Endothelial cell (in vitro differentiated cells): ENCODE data around the gene KLF3. TPM values are rescaled to one million over a fixed set of nuclear protein-coding genes. Genes with fewer than 3 reads are reported as not detected.

Experiments used
- DNase-seq: peaks from one replicate; pipeline ENCODE4 v3.0.0; 2021; ENCODE audit warnings: low spot score
- H3K27ac Mint-ChIP-seq: one replicate; pipeline ENCODE4 v1.8.0; 2021; ENCODE audit warnings: mixed read lengths, inconsistent platforms; ENCODE audit not compliant: unreplicated experiment
- H3K27me3 Mint-ChIP-seq: one replicate; pipeline ENCODE4 v1.8.0; 2021; ENCODE audit warnings: mild to moderate bottlenecking, moderate library complexity, mixed read lengths, inconsistent platforms; ENCODE audit not compliant: unreplicated experiment
- H3K36me3 Mint-ChIP-seq: one replicate; pipeline ENCODE4 v1.8.0; 2021; ENCODE audit warnings: mild to moderate bottlenecking, low read depth, mixed read lengths, inconsistent platforms; ENCODE audit not compliant: unreplicated experiment
- H3K4me1 Mint-ChIP-seq: one replicate; pipeline ENCODE4 v1.8.0; 2021; ENCODE audit warnings: mild to moderate bottlenecking, mixed read lengths, inconsistent platforms; ENCODE audit not compliant: unreplicated experiment
- H3K4me3 Mint-ChIP-seq: one replicate; pipeline ENCODE4 v1.8.0; 2021; ENCODE audit warnings: mild to moderate bottlenecking, mixed read lengths, inconsistent platforms; ENCODE audit not compliant: unreplicated experiment
- H3K9me3 Mint-ChIP-seq: one replicate; pipeline ENCODE4 v1.8.0; 2021; ENCODE audit warnings: mixed read lengths, inconsistent platforms; ENCODE audit not compliant: unreplicated experiment
- total RNA-seq: library from RNA; stranded (reverse); fragmentation: NEBNext Ultra II Directional; extraction: Animal tissue kit (Norgen Biotek cat#: 25700); gene quantifications from one replicate; pipeline ENCODE4 v1.2.1, GENCODE V29; 2021; ENCODE audit not compliant: unreplicated experiment
- TF ChIP-seq, protein P1 (sequence below): fragments of 200-600 bp; sonication (generic); IDR thresholded peaks from one replicate; pipeline ENCODE4 v1.5.0; 2021; ENCODE audit warnings: antibody characterized with exemption; ENCODE audit not compliant: unreplicated experiment

The KLF3 gene
- total RNA-seq, 1 donor from 2014 or later: 73.4 TPM

DNA sequence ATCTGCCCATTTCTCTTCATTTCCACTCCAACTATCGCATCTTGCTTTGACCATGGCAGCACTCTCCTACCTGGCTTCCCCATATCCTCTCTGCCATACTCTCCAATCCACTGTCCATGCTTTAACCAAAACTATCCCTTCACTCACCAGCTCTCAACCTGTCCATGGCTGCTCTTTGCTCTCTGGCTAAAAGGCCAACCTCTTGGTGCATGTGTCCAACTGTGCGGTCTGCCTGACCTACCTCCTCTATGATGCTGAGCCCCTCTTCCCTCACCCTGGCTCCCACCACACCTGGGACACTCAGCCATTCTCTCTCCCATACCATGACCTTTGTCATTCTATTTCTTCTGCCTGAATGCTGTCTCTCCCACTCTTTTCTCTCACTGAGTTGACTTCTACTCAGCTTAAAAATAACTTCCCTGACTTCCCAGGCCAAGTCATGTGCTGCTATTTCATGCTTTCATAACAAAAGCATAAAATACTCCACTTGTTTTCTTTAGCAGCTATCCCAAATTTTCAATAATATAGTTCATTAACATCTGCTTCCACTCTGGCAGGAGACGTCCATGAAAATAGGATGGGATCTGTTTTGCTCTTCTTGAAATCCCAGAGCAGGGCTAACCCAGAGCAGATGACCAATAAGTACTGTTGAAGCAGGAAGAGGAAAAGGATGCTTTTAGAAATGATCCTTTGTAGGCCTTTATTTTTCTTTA, 29.8 kb upstream of the KLF3 start:
- no peaks in the 10 kb centered on the region for H3K36me3 Mint-ChIP-seq
- H3K9me3 Mint-ChIP-seq: no peaks in the 10 kb centered on the region
- no peak overlapping the region for H3K27ac Mint-ChIP-seq
- peaks cover 10% of the 10 kb centered on the region for H3K4me1 Mint-ChIP-seq
- DNase-seq: no peak
- H3K27me3 Mint-ChIP-seq: no peaks in the 10 kb centered on the region
- no peak overlapping the region for H3K4me3 Mint-ChIP-seq
- TF ChIP-seq, protein P1, sequence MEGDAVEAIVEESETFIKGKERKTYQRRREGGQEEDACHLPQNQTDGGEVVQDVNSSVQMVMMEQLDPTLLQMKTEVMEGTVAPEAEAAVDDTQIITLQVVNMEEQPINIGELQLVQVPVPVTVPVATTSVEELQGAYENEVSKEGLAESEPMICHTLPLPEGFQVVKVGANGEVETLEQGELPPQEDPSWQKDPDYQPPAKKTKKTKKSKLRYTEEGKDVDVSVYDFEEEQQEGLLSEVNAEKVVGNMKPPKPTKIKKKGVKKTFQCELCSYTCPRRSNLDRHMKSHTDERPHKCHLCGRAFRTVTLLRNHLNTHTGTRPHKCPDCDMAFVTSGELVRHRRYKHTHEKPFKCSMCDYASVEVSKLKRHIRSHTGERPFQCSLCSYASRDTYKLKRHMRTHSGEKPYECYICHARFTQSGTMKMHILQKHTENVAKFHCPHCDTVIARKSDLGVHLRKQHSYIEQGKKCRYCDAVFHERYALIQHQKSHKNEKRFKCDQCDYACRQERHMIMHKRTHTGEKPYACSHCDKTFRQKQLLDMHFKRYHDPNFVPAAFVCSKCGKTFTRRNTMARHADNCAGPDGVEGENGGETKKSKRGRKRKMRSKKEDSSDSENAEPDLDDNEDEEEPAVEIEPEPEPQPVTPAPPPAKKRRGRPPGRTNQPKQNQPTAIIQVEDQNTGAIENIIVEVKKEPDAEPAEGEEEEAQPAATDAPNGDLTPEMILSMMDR: no peak

DNA sequence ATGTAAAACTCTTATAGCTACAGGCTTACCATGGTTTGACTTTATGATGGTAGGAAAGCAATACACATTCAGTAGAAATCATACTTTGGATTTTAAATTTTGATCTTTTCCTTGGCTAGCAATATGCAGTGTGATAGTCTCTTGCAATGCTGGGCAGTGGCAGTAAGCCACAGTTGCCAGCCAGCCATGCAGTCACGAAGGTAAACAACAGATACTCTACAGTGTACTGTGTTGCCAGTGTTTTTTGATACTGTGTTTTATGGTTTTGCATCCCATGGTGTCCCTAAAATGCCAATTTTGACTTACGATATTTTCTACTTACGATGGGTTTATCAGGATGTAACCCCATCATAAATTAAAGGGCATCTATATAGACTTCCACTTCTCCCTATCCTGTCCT, 24.8 kb upstream of the KLF3 start:
- Mint-ChIP-seq H3K27me3 (no peaks in the 10 kb centered on the region), H3K27ac (no peak overlapping the region), H3K9me3 (no peaks in the 10 kb centered on the region), H3K4me3 (no peak overlapping the region), H3K4me1 (peaks cover 7% of the 10 kb centered on the region), H3K36me3 (no peaks in the 10 kb centered on the region)
- DNase-seq: no peak
- TF ChIP-seq, protein P1: no peak

DNA sequence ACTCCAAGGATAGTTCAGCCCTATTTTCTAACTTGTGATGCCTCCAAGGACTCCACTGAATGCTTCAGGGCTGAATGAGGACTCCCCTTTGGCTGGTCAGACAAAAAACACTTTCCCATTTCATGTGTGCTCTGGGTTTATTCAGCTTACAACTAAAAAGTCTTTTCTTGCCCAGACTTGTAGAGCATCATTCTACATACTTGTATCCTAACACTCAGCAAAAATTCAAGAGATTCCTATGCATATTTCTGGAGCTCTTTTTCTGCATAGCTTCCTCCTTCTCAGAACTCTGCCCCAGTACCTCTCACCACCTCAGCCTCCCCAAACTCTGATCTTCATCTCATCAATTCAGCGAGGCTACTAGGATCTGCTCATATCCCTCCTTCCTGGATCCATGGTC, 22.2 kb upstream of the KLF3 start:
- TF ChIP-seq, protein P1: no peak
- Mint-ChIP-seq H3K4me3 (no peak overlapping the region), H3K9me3 (no peaks in the 10 kb centered on the region), H3K36me3 (no peaks in the 10 kb centered on the region), H3K27me3 (peaks cover 4% of the 10 kb centered on the region), H3K27ac (no peak overlapping the region), H3K4me1 (no peaks in the 10 kb centered on the region)
- no peak for DNase-seq

DNA sequence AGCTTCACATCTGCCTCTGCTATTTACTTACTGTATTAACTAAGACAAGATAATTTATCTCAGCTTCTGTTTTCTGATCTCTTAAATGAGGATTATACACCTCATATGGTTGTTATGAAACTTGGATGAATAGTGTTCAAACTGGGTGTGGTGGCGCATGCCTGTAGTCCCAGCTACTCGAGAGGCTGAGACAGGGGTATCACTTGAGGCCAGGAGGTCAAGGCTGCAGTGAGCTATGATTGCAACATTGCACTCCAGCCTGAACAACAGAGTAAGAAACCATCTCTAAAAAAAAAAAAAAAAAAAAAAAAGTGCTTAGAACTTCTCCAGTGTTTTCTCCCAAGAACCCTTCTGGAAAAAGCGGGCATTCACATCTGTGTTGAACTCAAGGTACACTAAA, 19.8 kb upstream of the KLF3 start:
- TF ChIP-seq, protein P1: no peak
- Mint-ChIP-seq H3K4me1 (no peaks in the 10 kb centered on the region), H3K27ac (no peak overlapping the region), H3K27me3 (peaks cover 4% of the 10 kb centered on the region), H3K9me3 (no peaks in the 10 kb centered on the region), H3K4me3 (no peak overlapping the region), H3K36me3 (no peaks in the 10 kb centered on the region)
- no peak for DNase-seq

DNA sequence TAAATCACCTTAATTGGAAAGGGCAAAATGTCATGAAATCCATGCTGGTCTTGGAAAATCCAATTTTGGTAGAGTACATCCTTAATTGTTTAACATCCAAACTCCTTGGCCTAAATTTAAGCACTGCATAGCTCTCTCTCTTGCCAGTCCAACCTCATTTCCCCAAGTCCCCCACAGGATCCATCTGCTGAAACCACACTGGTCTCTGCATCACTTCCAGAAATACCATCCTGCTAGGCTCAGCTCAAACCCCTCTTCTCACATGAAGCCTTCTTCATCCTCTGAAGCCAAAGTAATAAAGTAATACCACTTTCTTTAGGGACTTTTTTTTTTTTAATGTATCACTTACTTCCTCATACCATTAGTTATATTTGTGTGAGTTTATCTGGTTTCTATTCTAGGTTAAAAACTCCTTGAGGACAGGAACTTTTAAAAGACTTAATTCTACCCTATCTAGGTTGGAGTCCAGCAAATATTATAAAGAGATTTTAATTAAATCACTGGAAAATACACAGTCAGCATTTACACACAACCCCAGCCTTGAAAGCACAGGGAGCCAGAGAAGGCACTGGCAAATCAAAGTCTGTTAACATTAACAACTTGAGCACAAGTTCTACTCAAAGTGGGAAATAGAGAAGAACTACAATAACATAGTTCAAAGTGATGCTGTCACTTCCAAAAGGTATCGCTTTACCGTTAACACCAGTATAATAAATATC, 16.7 kb upstream of the KLF3 start:
- H3K4me1 Mint-ChIP-seq: no peaks in the 10 kb centered on the region
- no peaks in the 10 kb centered on the region for H3K36me3 Mint-ChIP-seq
- no peak overlapping the region for H3K4me3 Mint-ChIP-seq
- TF ChIP-seq, protein P1: no peak
- no peak for DNase-seq
- no peaks in the 10 kb centered on the region for H3K9me3 Mint-ChIP-seq
- H3K27me3 Mint-ChIP-seq: peaks cover 4% of the 10 kb centered on the region
- no peak overlapping the region for H3K27ac Mint-ChIP-seq
